NCI-H1105 treated with DMSO at 0.1 percent for 48 hours (cell line): ENCODE results near the gene FMNL2.

Source experiments
- DNase-seq: peaks from one replicate; lab custom pipeline; 2025; lab: John Stamatoyannopoulos, UW

FMNL2 gene

DNA sequence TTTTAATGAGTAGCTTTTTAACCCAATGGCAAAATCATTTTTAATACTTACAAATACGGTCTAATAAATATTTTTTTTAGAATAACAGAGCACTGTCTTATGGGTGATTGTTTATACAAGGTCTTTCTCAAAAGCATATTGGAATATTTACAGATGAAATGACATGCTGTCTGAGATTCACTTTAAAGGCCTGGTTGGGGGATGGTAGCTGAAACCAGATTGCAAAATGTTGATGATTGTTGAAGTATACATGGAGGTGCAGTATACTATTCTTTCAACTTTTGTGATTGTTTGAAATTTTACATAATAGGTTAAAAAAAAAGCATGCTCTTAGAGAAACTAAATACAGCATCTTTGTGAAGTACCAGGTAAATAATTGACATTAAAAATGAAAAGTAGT, 111.2 kb downstream of the FMNL2 start:
- DNase-seq: no peak

GRCh38 chr2:152447897-152448296, 112.9 kb downstream of the FMNL2 start:
- no peak for DNase-seq

DNA sequence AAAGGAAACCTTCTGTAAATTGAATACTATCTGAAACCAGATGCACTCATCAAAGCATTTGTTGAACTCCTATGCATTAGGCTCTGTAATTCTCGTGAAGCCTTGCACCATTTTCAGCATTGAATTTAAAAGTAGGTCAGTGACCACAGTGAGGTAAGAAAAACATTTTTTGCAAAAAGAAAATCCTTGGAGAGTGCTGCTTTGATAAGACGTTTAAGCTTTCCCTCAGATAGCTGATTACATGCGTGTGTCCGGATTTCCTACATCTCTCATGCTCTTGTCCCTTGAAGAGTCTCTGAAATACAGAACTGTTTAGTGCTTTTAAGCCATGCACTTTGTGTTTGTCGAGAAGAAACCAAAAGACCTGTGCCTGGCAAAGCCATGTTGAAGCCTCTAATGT, 113.6 kb downstream of the FMNL2 start:
- DNase-seq: no peak

DNA sequence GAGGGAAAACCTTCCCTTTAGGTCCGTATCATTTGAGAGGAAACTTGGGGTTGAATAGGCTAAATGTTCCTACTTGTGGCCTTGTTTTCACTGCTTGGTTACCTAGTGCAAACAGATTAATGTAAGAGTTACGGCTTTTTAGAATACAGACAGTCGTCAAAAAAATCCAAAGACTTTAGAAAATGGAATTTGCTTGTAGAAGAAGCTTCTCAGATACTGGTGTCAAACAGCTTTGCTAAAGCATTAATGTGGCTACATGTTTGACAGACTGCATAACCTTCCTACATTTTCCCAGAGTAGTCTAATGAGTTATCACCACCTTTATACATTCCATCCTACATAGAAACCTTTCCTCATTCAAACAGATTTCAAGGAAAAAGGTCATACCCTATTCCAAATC, 114.6 kb downstream of the FMNL2 start:
- no peak for DNase-seq

DNA sequence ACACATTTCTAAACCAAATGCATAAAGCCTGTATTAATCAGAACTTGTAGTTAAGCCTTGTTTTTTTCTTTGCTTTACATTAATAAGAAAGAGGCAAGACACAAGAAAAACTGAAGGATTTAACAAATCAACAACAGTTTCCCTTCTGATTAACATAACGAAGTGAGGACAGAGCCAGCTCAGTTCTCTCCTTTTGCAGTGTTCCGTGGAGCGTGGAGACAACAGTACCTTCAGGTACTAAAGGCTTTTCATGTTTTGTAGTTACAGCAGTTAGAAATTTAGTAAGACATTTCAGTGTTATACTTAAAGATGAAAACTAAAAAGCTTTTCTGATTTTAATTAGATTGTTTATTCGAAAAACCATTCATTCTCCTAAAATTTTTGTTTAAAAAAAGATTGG, 115.2 kb downstream of the FMNL2 start:
- DNase-seq: no peak

DNA sequence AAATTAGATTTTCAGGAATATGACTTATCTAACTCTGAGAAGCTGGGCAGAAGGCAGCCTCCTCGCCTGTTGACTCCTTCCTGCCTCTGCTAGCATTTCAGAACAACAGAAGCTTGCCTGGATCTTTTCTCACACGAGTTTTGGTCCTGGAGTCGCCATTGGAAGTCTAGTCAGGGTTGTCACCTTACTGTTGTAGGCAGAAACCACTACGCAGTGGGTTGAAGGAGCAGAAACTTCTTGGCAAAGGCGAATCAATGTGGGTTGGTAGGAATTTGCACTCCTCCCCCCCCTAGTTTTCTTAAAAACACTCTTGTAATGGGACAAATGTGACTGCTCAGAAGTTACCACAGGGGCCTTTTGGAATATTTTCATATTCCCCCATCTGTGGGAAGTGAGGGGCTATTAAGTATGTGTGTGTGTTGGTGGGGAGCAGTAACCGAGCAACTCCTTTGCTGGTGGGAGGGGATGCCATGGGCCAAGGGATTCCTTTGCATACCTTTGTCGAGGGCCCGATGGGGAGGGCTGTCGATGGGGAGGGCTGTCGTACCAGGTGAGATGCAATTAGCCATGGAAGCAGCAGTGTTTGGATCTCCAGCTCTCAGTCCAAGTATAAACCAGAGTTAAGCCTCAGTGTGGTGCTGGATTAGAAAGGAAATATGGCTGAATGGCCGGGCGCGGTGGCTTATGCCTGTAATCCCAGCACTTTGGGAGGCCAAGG, 117.4 kb downstream of the FMNL2 start:
- DNase-seq: no peak

DNA sequence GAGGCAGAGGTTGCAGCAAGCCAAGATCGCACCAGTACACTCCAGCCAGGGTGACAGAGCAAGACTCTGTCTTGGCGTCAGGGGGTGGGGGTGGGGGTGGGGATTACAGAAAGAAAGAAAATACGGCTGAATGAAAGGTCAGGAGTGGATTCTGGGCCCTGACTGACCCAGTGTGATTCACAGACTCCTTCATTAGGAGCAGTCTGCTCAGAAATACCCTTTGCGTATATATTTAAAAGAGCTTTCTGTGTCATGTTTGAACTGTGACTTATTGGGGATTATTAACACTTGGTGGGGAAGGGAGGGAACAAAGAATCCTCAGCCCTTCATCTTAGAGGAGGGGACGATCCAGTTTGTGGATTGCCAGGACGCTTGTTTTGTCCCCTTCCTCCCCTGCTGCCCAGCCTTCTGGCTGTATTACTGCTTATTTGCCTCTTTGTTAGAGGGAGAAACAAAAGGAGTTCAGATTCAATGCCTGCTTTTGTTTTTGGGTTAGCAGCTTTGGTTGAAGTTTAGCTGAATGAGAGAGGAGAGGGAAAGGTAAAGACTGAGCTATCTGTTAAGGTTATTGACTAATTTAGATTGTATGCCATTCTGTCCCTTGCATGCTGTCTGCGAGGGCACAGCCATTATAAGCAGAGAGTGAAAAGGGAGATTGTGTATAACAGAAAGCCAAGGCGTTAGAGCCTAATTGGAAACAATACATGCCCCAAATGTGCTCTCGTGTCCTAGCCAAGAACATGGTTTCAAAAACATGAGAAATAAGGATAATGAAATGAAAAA, 118.3 kb downstream of the FMNL2 start:
- DNase-seq: no peak

DNA sequence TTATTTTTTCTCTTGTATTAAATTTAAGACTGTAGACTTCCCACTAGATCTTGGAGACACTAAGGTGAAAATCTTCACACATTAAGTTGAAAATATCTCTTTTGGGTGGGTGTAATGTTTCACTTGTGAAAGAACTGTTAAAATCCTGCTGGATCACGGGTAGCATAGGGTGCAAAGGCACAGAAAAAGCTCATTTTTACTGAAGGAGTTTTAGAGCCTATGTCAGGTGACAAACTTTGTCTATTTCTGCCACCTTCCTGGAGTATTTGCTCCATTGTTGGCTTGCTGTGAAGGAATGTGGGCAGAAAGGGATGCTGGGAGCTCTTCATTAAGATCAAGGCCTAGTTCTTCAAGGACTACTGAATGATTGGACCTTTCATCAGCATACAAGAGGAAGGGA, 119.4 kb downstream of the FMNL2 start:
- DNase-seq: no peak

DNA sequence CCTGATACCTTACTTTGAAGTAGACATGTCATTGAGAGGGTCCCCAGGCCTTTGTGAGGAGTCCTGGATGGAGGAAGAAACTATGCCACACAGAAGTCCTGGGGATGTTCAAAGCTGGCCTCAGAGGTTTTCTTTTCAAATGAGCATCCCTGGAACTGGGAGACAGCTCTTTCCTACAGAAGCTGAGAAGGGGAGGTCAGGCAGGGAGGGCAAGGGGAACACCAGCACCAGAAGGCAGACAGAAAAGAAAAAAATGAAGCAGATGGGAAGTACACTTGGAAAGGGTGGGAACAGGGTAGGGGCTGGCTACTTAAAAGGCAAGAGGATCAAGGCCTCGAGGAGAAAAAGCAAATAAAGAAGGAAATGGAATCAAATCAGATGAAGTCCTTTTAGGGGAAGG, 120.0 kb downstream of the FMNL2 start:
- DNase-seq: no peak

DNA sequence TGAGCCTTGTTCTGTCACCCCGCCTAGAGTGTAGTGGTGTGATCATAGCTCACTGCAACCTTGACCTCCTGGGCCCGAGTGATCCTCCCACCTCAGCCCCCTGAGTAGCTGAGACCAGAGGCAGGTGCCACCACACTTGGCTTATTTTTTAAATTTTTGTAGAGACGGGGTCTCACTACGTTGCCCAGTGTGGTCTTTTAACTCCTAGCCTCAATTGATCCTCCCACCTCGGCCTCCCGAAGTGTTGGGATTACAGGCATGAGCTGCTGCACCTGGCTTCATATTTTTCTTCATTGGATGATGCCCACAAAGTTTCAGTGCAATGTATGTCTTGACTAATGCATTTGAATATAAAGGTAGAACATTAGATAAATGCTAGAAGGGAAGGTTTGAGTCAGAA, 120.8 kb downstream of the FMNL2 start:
- DNase-seq: no peak

- no peak for DNase-seq
These were observed 121.3 kb downstream of the FMNL2 start for GRCh38 chr2:152456262-152456661.

GRCh38 chr2:152458441-152458940, 123.5 kb downstream of the FMNL2 start:
- DNase-seq: no peak

DNA sequence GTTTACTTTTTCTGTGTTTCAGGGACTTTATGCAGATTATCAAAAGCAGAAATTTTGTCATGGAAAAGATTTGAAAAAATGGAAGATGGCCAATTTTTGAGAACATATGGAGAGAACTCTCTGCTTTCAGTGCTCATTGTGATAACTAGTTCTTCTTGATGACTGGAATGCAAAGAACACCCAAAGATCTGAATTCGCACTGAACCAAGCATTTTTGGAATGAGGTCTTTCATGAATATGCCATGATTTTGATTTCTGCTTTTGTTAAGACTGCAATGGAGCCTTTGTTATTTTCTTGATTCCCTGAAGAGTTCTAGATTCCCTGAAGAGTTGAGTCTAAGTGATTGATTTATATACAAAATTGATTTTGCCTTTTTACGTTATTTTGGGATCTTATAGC, 124.1 kb downstream of the FMNL2 start:
- no peak for DNase-seq

DNA sequence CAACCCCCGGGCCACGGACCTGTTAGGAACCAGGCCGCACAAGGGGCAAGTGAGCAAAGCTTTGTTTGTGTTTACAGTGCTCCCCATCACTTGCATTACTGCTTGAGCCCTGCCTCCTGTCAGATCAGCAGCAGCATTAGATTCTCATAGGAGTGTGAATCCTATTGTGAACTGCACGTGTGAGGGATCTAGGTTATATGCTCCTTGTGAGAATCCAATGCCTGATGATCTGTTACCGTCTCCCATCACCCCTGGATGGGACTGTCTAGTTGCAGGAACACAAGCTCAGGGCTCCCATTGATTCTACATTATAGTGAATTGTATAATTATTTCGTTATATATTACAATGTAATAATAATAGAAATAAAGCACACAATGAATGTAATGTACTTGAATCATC, 125.6 kb downstream of the FMNL2 start:
- DNase-seq: no peak

DNA sequence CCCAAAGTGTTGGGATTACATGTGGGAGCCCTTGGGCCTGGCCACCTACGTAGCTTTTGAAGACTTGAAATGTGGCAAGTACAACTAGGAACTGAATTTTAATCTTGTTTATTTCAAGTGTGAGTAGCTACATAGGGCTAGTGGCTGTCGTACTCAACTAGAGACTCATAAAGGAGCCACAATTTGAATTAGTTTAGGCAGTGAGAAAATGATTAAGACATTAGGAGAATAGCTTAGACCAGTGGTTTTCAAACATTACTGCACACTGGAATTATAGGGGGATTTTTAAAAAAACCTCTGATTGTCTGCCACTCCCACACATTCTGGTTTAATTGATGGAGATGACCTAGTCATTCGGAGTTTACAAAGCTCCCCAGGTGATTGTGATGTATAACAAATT, 127.1 kb downstream of the FMNL2 start:
- DNase-seq: no peak

- DNase-seq: no peak
These were observed 127.8 kb downstream of the FMNL2 start for GRCh38 chr2:152462779-152463178.

GRCh38 chr2:152464851-152465470, 130.0 kb downstream of the FMNL2 start:
- DNase-seq: no peak

GRCh38 chr2:152465541-152465940, 130.6 kb downstream of the FMNL2 start:
- no peak for DNase-seq

GRCh38 chr2:152466041-152466440, 131.1 kb downstream of the FMNL2 start:
- DNase-seq: no peak

GRCh38 chr2:152466980-152467676, 132.2 kb downstream of the FMNL2 start:
- DNase-seq: no peak

DNA sequence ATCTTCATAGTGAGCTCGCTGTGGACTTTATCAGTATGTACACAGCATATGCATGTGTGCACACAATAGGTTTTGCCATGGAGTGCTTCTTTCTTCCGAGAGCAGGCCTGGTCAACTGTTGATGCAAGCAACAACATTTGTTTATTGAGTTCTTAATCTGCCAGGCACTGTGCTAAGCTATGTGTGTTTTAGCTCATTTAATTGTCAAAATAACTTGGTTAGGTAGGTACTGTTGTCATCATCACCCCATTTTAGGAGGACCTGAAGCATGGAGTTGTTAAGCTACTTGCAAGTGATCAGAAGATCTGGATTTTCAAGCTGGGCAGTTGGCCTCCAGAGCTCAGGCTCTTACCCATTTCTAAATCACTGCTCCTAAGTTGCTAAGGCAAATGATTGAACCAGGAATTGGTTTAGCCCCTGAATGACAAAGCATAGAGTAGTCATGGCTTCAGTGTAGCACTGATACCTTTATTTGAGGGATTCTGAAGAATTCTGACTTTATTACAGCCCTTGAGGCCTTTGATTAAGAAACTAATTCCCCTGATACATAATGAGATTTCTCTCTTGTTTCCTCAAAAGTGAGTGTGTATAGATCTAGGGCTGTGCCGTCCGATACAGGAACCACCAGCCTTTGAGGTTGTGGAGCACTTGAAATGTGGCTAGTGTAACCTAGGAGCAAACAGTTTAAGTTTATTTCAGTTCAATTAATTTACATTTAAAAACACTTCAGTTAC, 132.9 kb downstream of the FMNL2 start:
- no peak for DNase-seq
